Stimulated activated CD8-positive, alpha-beta memory T cell treated with anti-CD3 and anti-CD28 coated beads, Interleukin-4, amount 100 ng/mL, for 4 hours (primary cell): ENCODE measurements around the gene THSD4.

Experiments
- DNase-seq, 2 donors: peaks; one replicate each; pipeline ENCODE4 v3.0.0-alpha.2; 2020; ENCODE audit warnings: low read depth in 2 of 2, low spot score in 1 of 2

Gene THSD4

GRCh38 chr15:71813723-71814470 is 698.6 kb downstream of the THSD4 start:
- no peak for DNase-seq

GRCh38 chr15:71815301-71815700 is 700.0 kb downstream of the THSD4 start:
- DNase-seq = no peak

GRCh38 chr15:71817351-71817750 is 702.1 kb downstream of the THSD4 start:
- no peak for DNase-seq

GRCh38 chr15:71820127-71820526 is 704.9 kb downstream of the THSD4 start:
- DNase-seq = no peak

GRCh38 chr15:71821547-71822129 is 706.4 kb downstream of the THSD4 start:
- no peak for DNase-seq

GRCh38 chr15:71822890-71823630 is 707.8 kb downstream of the THSD4 start:
- DNase-seq = no peak

- DNase-seq = no peak
These were observed 708.5 kb downstream of the THSD4 start for GRCh38 chr15:71823801-71824200.

GRCh38 chr15:71825021-71825730 is 709.9 kb downstream of the THSD4 start:
- no peak for DNase-seq

- DNase-seq = no peak
These were observed 710.9 kb downstream of the THSD4 start for GRCh38 chr15:71826196-71826595.

GRCh38 chr15:71830981-71831380 is 715.7 kb downstream of the THSD4 start:
- DNase-seq = no peak
